NCI-H1694 treated with DMSO at 0.1 percent for 48 hours (cell line): ENCODE data around the gene JOSD1.
A peak's percentile ranks its signal among the peaks of the same experiment; 100 is the strongest.

Experiments used
- DNase-seq: peaks from one replicate; lab custom pipeline; 2025; lab: John Stamatoyannopoulos, UW

The JOSD1 gene

DNA sequence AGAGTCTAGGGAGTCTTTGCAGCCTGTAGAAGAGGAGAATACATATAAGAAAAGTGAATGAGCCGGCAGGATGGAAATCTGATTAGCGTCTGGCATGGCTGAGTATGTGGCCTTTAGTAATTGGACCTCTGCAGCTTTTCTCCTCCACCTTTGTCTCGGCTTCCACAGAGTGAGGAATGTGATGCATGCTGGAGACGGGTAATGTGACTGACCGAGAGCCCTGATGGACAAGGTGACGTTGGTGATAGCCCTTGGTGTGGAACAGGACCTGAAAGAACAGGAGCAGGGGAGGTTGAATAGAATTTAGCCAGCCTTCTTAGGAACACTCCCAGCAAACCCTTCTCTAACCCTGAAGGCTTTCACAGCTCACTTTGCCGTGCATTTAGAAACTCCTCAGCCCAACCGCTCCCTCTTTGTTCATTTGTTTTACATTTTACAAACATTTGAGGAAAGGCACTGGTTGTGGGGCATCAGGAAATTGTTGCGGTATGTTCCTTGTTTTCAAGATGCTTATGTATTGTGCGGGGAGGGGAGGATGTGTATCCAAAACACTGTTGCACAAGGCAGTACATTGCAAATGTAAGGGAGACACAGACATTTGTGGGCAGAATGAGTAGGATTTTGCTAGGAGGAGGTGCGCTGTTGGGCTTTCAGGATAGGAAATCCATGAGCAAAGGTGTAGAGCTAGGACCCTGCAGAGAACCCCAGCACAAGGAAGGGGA is 11.9 kb upstream of the JOSD1 start:
- no peak for DNase-seq

DNA sequence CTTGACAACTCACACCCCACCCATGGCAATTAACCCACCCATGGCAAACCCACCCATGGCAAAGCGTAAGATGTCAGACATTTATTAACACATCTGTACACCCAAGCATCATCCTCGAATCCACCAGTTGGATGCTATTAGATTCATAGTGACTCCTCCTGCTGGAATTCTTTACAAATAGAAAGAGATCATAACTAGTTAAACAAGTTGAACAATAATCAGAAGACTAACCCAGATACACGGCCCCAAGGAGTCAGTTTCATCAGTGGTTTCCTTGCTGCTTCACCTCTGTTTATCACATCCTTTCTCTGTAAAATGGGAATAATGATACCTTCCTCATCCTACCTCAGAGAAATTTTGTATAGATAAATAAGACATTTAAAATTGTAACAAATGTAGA is 10.1 kb upstream of the JOSD1 start:
- DNase-seq = no peak

DNA sequence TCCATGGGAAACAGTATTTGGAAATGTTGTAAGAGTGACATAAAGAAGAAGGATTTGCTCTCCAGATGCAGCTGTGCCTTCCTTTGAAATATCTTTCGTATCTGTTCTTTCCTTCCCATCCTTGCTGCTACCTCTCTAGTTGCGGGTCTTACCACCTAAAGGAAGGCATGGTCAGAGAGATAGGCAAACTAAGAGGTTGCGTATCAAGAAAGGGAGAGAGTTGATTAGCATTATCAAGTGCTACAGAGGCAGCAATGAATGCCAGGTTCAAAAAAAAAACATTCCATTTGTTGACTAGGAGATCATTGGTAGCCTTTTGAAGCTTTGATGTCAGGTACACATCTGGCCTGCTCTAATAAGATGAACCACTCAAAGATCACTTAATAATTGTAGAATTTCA is 9.6 kb upstream of the JOSD1 start:
- no peak for DNase-seq

DNA sequence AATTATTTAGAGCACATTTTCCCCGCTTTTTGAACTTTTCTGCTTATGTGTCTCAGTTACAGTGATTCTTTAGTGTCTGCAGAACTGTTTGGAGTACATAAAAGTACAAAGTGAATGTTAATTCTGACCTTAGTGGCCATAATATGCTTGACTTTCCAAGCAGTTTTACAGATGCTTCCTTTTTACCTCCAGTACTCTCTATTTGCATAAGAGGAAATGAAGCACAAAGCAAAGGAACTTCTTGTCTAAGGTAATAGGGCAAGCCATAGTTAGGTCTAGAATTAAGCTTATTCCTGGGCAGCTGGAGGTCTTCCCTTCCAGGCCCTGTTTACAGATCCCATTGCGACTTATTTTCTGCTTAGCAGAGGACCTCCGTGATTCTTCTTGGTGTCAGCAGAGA is 8.6 kb upstream of the JOSD1 start:
- no peak for DNase-seq

DNA sequence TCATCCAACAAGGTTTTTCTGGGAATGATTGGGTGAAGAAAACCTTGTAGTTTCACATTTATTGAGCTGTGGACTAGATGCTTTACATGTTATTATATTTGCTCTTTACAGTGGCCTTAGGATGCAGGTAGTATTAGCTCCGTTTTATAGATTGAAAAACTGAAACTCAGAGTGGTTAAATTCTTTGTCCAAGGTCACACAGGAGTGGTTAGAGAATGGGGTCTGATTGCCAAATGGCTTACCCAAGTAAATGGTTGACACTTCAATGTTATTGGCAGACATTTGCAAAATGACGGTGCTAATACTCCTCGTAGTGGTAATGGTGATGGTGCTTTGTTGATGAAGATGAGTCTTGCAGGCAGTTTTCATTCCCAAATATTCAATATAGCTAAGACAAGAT is 7.2 kb upstream of the JOSD1 start:
- no peak for DNase-seq

DNA sequence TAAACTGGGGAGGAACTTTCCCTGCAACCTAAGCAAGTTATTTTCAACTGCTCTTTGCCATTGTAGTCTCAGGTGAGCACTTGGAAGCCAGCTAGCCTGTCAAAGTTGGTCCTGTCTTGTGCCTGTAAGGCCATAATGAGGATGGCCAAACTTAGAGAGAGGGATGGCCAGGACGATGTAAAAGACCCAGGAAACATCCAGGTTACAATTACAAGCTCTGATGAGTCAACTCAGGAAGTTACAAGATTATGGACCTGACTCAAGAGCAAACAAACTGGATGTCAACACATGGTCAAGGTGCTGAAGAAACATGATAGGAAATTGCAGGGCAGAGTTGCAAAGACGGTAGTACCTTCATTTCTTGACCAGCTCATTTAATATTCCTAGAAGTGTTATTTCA is 6.6 kb upstream of the JOSD1 start:
- DNase-seq = no peak

DNA sequence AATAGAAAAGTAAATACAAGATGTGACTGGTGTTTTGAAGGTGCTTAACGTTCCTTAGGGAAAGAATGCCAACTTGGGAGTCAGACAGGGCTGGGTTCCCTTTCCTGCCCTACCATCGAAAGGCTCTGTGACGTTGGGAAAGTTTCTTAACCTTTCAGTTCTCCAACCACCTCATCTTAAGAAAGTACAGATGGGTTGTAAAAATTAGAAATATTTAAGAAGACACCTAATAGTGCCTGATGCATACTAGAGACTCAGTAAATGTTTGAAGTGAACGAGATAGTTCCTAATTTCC is 6.1 kb upstream of the JOSD1 start:
- no peak for DNase-seq

DNA sequence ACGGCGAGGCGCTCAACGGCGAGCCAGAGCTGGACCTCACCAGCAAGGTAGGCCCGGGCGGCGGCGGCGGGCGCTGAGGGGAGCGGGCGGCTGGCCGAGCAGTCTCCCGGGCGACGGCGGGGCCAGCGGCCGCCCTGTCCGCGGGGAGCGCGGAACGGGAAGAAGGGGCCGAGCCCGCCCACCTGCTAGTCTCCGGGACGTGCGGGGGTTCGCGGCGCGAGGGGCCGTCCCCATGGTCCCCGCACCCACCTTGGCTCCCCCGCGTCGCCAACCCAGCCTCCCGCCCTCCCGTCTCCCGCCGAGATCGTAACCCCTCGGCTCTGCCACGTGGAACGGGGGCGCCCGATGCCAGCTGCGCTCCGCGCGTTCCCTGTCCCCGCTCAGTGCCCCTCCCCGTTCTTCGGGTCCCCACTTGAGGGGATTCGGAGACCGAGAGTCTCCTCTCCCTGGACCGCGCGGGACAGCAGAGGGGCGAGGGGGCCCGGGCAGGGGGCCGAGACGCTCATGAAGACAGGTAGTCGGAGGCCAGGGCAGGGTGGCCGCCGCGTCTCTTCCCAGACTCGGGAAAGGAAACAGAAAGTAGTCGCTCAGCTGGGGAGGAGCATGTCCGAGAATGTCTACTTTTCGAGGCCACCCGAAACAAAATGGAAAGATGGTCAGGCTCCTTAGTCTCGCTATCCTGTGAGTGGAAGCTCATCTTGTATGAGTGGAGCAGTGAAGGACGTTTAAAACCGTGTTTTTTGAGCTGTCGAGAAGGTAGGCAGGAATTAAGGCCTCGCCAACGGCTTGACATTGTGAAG is 5.6 kb upstream of the JOSD1 start:
- no peak for DNase-seq

DNA sequence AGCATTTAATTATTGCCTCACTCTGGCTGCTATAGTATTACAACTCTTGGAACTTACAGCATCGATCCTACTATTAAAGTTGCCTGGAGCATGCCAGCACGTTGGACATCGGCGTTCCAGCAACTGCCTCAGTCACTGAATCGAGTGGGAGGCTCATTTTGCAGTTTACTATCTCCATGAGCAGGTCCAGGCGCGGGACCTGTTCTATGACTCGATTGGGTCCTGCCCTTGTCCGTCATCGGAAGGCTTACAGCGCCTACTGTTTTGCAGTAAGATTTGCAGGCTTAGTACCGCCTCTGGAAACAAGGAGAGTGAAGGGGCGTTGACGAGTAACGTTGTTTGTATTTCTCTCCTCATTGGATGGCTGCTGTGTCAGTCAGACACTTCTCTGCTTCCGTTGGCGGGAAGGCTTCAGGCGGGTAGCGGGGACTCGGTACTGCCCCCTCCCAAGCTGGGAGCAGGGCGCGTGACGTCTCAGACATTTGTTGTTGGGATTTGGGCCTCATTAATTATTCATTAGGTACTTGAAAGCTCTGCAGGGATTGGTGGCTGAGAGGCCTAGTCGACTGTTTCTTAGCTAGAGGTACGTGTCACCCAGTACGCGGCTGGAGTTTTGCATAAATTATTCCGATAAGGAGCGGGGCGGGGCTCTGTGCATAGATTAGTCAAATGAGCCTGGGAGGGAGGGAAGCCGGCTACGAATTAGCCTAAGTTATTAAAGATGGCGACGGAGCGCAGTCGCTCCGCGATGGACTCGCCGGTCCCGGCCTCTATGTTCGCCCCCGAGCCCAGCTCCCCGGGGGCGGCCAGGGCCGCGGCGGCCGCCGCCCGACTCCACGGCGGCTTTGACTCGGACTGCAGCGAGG is 4.7 kb upstream of the JOSD1 start, which contains the start of gene GTPBP1:
GTPBP1 (plus strand) TSS at position 710 of the 866 bp plus-strand sequence; CDS start at position 722, 12 bp downstream.
- DNase-seq = peak; percentile 100

DNA sequence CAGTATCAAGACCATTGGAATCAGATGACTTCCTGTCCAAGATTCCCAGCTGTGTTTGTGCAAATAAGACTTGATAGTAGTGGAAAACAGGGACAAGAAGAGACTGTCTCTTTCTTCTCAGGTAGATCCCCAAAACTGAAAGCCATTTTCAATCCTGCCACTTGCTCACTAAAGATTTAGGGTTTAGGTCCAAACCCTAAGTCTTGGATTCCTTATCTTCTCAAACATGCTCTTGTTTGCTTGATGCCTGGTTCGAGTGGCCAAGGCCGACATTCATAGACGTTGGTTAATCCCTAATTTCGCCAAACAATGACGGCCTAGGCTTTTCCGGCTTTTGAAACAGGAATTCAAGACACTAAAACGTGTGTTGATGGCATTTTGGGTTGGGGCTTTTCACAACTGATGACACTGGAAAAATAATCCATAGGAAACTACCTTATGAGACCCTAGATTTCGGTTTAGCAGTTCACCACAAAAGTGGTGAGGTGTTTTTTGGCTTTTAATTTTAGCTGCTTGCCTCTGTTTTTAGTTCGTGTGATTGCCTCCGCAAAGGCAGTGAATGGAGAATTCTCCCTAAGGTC is 4.0 kb upstream of the JOSD1 start:
- DNase-seq = no peak

DNA sequence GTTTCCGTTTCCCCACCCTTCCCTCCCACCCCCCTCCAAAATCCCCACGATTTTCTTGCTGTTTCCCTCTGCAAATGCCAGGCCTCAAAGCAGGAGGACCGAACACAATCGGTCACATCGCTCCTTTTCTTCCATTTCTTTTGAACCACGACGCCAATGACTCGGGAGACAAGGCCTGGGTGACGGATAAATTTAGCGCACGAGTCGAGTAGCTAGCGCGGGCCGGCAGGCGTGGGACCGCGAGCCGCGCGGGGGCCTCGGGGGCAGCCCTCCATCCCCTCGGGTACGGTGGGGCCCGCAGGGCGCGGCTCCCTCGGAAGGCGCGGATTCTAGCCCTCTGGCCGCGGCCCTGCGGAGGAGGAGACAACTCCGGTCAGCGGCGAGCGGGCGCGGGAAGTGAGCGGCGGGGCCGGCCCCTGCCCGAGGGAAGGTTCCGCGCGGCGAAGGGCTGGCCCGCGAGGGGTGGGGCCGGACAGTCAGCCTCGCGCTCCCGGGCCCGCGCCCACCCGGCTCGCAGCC is 414 bp downstream of the JOSD1 start:
- no peak for DNase-seq

DNA sequence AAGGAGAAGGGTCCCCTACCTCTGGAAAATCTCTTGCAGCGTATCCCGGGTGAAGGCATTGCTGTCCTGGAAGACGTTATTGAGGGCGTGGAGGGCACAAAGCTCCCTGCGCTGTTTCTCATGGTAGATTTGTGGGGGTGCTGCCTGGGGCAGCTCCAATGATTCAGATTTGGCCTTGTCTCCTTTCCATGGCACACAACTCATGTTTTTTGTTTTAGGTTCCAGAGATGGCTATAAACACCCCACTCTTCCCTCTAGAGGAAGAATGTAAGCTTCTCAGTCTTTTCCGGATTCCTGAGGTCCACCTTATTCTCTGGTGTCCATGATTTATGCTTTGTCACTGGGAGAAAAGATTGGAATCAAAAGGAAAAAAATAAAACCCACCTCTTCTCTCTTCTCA is 959 bp downstream of the JOSD1 start:
- no peak for DNase-seq

DNA sequence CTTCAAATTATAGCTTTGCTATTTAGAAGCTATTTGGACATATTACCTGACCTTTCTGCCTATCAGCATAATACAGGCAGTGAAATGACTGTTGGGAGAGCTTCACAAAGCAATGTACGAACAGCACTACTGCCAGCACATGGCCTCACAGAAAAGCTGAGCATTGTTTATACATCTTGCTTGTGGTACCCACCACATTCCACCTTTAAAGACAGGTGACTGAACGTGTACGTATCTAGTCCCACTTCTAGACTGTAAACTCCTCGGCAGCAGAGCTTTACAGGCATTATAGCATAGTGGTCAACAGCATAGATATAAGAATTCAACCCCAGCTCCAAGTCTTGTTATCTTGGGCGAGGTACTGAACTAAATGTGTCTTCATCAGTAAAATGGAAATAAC is 1.6 kb downstream of the JOSD1 start:
- no peak for DNase-seq

DNA sequence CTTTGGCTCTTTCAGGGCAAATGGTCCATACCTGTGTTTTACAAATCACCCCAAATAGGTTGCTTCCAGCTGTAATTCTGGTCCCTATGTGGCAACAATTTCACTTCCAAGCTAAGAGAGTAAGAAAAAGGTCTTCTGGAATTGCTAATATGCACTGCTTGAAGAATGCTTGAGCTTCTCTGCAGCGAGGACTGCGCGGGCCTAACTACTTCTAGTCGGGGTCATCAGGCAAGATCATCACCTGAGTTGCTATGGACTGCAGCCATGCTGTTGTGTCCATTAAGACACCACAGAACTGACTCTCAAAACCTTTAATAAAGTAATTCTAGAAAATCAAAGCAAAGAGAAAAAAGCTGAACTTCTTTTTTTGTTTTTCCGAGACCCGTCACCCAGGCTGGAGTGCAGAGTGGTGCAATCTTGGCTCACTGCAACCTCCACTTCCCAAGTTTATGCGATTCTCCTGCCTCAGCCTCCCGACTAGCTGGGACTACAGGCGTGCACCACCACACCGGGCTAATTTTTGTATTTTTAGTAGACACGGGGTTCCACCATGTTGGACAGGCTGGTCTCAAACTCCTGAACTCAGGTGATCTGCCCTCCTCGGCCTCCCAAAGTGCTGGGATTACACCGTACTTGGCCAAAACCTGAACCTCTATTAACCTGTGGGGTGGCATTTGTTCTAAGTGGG is 2.2 kb downstream of the JOSD1 start:
- DNase-seq = no peak

DNA sequence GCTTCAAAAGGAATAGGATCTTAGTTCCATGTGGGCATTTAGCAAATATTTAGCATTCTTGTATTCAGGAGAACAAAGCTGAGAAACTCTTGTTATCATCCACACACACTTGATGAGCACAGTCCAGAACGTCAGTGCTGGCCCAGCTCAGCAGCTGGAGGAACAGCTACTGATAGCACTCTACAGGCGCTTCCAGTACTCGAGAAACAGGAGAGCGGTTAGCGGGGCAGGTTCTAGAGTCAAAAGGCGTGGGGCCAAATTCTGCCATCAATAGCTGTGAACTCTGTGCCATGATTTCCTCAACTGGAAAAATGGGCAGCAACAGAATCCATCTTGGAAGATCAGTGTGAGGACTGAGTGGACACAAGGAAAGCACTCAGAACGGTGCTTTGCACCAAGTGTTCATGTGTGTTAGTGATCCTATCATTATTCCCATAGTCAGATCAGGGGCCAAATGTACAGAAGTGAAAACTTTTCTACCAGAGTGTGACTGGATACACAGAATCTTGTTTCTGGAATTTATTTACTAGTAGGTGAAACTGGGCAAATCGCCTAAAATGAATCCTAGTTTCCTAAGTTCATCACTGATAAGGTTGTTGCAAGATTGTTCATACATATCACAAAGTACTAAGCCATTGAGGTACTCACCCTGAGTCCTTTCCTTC is 3.2 kb downstream of the JOSD1 start:
- DNase-seq = no peak

DNA sequence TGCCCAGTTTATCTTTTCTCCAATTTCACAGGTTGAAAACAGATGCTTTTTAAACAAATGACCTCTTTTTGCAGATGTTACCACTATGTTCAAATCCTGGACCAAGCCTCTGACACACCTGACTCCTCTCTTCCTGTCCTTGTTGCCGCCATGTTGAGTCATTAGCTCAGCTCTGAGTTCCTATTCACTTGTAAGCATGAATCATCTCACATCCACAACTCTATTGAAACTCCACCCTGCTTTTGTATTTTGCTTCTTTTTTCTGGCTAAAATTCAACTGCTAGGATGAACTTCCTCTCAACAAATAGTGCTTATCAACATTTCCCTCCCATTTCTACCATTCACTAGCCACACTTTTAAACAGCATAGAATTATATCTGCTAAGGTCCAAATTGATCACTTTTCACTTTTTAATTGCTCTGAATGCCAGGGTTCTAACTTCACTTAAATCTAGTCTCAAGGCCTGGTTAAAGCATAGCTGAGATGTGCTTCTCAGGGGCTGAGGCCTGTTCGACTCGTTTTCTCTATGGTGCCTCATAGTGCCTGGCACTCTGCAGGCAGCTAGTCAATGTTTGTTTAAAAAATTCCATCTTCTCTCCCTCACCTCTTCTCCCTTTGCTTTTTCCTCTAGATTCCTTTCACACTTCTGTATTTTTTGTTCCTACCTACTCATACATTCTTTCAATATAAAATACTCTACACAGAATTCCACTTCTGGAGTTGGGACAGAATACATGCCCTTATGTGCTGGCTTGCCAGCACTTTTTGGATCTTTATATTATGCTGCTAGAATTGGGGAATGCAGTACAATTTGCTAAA is 3.9 kb downstream of the JOSD1 start:
- no peak for DNase-seq

DNA sequence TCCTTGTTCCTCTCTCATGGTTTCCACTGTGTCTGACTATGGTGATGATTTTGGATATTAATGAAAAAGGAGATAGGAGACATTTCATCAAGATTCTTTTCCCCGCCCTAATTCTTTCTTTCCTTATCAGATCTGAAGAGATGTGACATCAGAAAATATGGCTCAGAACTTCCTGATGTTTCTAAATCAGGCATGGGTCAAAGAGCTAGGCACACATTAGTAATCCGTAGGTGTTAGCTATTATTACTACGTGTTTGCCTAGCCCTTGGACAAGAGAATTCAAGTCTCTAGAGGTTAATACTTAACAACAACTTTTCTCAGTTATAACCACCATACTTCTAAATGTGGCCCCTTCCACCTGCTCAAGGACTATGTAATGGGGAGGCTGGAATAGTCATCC is 5.8 kb downstream of the JOSD1 start:
- DNase-seq = no peak

DNA sequence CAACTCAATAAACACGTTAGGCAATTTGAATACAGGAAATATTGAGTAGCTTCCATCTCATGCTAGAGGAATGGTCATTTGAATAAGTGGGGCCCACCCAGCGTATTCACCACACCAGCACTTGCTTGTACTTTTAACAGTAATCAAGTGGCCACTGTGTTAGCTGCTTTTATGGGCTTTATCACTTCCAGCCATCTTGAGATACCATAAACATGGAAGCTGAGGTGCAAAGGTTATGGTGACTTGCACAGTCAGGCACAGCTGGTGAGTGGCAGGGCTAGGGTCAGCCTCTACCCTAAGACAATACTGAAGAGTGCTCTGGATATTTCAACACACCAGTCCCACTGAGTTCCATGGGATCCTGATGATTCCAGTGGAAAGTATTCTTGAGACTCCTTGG is 6.7 kb downstream of the JOSD1 start:
- no peak for DNase-seq

DNA sequence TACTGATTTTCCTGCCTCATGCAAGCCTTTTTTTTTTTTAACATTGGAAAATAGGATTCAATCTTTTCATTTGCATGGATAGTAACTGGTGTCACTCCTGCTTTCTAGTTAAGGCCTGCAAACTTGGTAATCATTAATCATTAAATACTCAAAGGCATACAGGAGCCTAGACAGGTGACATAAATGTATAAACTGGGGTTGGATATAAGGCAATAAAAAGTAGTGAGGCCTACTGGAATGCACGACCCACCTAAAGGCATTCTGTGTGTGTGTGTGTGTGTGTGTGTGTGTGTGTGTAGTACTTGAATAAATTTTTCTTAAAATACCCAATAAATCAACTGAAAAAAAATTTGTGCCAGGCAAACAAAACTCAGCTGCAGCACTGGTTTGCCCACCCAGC is 11.1 kb downstream of the JOSD1 start:
- no peak for DNase-seq

DNA sequence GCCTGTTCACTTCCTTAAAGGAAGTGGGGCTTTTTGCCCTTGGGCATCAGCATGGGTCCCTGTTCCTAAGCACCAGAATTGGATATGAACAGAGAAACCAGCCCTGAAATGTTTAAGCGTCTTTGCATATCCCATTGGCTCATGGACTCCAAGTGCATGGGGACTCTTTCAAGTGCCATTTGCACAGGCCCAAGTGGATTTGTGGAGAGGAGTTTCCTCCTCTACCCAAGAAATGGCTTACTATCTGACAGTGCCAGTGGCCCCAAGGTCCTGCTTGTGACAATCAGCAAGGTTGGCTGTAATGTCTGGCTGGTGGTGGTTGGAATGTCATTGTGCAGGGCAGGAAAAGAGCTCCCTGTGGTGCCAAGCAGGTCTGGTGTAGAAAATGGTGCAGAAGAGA is 15.0 kb downstream of the JOSD1 start:
- DNase-seq = no peak
